GM12875 (cell line): ENCODE measurements around the gene CORO1C.

Experiments
- H3K4me3 ChIP-seq: one replicate; pipeline ENCODE4 v1.5.1; 2011; ENCODE audit warnings: low read depth, low read length, control low read depth
- TF ChIP-seq, protein P1 (sequence below): IDR thresholded peaks from 2 replicates; pipeline ENCODE4 v1.5.1; 2011; ENCODE audit warnings: low read depth, mild to moderate bottlenecking, control low read depth, inconsistent platforms, low read length, moderate library complexity, borderline replicate concordance; ENCODE audit not compliant: insufficient read depth

Gene CORO1C

DNA sequence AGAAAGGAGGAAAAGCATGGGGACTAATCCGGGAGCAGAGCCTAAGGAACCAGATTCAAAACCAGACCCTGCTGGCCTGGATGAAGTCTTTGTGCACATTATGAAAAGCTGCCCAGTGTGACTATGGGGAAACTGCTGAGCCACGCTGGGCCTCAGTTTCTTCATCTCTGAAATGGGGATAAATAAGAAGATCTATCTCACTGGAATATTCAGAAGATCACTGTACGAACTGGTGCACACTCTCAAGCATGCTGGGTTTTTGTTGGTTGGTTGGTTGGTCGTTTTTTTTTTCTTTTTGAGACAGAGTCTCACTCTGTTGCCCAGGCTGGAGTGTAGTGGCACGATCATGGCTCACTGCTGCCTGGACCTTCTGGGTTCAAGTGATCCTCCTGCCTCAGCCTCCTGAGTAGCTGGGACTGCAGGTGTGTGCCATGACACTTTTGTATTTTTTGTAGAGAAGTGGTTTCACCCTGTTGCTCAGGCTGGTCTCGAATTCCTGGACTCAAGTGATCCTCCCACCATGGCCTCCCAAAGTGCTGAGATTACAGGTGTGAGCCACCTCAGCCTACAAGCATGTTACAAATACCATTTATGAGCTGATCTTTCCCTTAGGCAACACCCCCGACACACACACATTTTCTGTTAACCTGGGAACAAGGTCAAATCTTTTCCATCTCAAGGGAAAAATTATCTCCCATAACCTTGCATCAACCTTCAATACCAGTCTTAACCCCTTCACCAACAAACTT lies 33.4 kb upstream of the CORO1C start:
- TF ChIP-seq, protein P1, sequence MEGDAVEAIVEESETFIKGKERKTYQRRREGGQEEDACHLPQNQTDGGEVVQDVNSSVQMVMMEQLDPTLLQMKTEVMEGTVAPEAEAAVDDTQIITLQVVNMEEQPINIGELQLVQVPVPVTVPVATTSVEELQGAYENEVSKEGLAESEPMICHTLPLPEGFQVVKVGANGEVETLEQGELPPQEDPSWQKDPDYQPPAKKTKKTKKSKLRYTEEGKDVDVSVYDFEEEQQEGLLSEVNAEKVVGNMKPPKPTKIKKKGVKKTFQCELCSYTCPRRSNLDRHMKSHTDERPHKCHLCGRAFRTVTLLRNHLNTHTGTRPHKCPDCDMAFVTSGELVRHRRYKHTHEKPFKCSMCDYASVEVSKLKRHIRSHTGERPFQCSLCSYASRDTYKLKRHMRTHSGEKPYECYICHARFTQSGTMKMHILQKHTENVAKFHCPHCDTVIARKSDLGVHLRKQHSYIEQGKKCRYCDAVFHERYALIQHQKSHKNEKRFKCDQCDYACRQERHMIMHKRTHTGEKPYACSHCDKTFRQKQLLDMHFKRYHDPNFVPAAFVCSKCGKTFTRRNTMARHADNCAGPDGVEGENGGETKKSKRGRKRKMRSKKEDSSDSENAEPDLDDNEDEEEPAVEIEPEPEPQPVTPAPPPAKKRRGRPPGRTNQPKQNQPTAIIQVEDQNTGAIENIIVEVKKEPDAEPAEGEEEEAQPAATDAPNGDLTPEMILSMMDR, result no peak

DNA sequence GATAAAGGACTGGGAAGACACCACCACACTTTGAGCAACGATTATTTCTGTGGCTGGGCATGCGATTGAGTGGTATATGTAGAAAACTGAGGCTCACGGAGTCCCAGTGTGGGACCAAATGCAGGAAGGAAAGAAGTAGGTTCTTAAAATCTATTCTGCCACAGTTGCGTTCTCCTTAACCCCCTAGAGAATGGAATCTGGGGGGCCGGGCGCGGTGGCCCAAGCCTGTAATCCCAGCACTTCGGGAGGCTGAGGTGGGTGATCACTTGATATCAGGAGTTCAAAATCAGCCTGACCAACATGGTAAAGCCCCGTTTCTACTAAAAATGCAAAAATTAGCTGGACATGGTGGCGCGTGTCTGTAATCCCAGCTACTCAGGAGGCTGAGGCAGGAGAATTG lies 29.9 kb upstream of the CORO1C start:
- H3K4me3 ChIP-seq, result no peak overlapping the region
- TF ChIP-seq, protein P1, result no peak

More for the DNA sequence above, 33.4 kb upstream of the CORO1C start:
- H3K4me3 ChIP-seq, result no peak overlapping the region

DNA sequence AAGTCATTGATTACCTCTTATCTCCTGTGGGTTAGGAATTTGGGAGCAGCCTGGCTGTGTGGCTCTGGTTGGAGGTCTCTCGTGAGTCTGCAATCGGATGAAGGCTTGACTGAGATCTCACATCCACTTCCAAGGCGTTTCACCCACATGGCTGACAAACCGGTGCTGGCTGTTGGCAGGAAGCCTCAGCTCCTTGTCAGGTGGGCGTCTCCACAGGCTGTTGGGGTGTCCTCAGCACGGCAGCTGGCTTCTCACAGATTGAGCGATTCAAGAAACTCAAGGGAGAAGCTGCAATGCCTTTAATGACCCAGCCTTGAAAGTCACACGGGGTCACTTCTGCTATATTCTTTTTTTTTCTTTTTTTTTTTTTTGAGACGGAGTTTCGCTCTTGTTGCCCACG lies 28.6 kb upstream of the CORO1C start:
- TF ChIP-seq, protein P1, result no peak
- H3K4me3 ChIP-seq, result no peak overlapping the region

DNA sequence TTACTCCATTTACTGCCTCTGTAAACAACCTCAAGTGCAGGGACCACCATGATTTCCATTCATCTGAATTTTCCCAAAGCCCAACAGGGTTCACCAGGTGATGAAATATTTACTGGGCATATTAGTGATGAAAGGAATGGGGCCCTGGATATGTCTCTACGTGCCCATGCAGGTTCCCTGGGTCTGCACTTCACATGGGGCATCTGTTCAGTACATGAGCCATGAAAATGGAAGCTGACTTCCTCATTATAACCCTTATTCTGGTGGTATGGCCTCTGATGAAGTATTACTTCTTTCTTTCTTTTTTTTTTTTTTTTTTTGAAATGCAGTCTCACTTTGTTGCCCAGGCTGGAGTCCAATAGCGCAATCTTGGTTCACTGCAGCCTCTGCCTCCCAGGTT lies 26.5 kb upstream of the CORO1C start:
- no peak overlapping the region for H3K4me3 ChIP-seq
- TF ChIP-seq, protein P1, result no peak

DNA sequence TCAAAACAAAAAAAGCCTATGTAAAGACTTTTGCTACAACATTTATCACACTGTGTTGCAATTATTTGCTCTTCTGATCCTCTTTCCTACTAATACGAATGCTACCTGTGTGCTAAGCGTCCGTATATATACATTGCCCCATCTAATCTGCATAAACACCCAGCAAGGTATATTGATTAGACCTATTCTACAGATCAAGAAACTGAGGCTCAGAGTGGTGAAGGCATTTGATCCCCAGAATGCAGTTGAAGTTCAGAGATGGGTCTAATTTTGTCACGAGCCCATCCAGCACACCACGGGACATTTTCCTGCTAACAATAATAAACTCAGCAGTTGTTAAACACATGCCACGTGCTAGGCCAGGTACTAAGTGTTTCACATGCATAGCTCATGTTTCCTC lies 25.1 kb upstream of the CORO1C start:
- TF ChIP-seq, protein P1, result no peak
- H3K4me3 ChIP-seq, result no peak overlapping the region

DNA sequence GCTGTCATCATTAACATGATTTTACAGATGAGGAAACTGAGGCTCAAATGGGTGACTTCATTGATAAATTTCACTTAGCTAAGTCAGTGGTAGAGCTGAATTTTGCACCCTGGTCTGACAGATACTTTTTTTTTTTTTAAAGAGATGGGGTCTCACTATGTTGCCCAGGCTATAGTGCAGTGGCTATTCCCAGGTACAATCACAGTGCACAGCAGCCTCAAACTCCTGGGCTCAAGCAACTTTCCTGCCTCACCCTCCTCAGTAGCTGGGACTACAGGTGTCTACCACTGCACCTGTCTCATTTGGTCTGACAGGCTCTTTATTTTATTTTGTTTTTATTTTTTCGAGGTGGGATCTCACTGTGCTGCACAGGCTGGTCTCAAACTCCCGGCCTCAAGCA lies 24.2 kb upstream of the CORO1C start:
- no peak overlapping the region for H3K4me3 ChIP-seq
- TF ChIP-seq, protein P1, result no peak

DNA sequence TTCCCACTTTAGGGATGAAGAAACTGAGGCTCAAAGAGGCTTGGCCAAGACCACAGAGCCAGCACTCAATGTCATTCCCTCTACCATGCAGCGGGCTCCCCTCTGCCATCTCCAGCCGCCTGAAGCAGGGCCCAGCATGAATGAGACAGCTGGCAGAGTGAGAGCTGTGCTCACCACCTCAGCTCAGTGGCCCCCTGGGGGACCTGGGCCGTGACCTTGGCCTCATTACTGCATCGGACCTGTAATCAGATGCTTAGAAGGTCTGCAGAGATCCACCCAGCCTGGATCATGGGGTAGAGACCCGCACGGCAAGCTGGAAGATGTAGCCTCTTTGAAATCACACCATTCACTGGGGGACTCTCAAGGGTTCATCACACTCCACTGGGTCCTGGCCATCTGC lies 22.7 kb upstream of the CORO1C start:
- TF ChIP-seq, protein P1, result no peak
- H3K4me3 ChIP-seq, result no peak overlapping the region
